ENCODE data around the gene EMC7.
"Not testable (repeated sequence)": the region's sequence is repeated elsewhere in the genome, so short reads cannot be mapped to it uniquely, and the experiment has no call there.

Gene EMC7

DNA sequence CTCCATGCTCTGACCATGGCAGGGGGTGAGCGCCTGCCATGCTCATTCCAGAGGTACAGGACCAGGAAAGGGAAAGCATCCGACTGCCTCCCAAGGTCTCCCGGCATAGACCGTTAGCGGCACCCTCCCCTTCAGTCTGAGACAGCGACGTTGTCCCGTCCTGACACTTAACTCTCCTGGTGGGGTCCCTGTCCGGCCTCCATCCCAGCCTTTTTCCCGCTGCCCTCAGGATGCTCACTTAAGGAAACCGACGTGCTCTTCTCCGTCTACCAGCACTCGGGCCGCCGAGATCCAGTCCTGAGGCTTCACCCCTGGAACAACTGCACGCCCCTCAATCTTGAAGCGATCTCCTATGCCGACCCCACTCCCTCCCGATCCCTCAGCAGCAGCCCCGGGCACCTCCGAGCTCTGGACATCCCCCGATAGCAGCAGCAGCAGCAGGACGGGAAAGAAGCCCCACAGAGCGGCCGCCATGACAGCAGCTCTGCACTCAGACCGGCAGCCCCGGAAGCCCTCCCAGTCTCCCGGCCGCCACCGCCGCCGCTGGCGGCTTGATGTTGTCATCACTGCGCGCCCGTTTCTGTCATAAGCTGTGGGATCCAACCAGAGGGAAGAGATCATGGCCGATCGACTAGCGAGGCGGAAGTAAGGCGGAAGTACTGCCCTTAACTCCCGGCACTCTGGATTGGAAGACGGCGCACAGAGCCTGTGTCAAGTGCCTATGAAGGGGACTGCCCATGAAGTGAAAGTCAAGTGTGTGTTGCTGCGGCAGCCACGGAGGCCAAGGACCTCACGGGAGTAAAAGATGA lies at the start of gene EMC7, which contains the start of gene PGBD4:
Gene EMC7, minus strand, starts transcription at position 497 of the 809 bp plus-strand sequence. Its CDS starts 23 bp downstream, at position 474.
Gene PGBD4, plus strand, starts transcription at position 718 of the 809 bp plus-strand sequence. CDS start 449 bp downstream, outside the sequence.
- in situ Hi-C loops (cut with MboI; ENCODE audit: low sequenced_read_pairs) = no loop called here

DNA sequence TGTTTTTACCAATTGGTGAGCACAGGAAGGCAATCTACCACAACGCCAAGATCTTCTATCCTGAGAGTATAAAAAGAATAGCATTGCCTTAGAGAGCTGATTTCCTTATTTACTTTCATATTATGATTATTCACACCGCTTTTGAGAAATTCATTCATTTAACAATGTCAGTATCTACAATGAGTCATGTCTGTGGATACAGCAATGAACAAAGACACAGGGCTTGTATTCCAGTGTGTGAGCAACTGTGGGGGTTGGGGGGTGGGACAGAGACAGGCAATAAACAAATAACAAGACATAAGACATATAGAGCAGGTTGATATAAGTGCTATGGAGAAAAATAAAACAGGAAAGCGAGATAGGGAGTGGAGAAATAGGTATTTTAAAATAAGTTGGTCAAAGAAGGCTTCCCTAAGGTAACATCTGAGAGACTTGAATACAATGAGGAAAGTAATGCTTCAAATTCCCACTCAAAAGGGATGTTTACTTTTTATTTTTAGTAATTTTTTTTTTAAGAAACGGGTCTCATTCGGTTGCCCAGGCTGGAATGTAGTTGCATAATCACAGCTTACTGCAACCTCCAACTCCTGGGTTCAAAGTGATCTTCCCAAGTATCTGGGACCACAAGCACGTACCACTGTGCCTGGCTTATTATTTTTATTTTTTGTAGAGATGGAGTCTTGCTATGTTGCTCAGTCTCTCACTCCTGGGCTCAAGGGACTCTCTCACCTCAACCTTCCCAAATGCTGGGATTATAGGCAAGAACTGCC lies 45.9 kb upstream of the EMC7 start:
- in situ Hi-C loops (cut with MboI; ENCODE audit: low sequenced_read_pairs) = no loop called here

DNA sequence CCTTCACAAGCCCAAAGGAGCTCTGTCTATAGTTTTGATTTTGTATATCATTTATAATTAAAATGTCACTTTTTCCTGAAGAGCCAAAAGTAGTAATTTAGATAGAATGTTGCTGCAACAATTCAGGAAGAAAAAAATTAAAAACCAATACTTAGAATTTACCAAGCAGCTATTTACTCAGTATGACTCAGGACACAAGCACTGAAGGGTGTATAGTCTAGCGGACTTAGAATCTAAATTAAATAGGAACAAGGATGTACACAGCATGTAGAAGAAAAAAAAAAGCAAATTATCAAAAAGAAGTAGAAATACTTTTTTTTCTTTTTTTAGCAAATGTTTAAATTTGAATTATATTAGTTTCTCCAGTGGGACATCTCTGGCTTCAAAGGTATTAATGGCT lies 31.8 kb upstream of the EMC7 start:
- in situ Hi-C loops (cut with MboI; ENCODE audit: low sequenced_read_pairs) = no loop called here

DNA sequence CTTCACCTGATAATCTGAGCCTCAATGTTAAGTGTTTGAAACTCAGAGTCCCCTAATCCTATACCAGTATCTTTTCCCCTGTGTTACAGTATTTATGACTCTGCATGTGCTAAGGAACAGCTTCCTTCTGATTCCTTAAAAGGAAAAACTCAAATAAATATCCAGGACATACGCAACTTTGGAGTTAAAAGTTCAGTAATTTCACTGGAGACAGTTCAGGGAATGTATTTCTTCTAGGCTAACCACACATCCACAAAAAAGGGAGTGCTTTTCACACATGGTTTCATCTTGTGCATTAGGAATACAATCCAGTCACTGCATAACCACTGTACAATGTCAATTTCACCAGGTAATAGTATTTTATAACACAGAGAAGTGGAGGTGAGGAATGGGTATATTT lies 31.2 kb upstream of the EMC7 start:
- in situ Hi-C loops (cut with MboI; ENCODE audit: low sequenced_read_pairs) = no loop called here

DNA sequence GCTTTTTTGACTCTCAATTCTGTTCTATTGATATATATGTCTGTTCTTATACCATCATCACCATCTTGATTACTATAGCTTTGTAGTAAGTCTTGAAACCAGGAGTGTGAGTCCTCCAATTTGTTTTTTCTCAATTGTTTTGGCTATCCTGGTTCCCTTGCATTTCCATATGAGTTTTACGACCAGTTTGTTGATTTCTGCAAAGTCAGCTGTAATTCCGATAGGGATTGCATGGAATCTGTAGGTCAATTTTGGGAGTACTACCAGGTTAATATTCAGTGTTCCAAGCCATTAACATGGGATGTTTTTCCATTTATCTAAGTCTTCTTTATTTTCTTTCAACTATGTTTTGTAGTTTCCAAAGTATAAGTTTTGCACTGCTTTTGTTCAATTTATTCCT lies 27.2 kb upstream of the EMC7 start:
- in situ Hi-C loops (cut with MboI; ENCODE audit: low sequenced_read_pairs) = no loop called here

DNA sequence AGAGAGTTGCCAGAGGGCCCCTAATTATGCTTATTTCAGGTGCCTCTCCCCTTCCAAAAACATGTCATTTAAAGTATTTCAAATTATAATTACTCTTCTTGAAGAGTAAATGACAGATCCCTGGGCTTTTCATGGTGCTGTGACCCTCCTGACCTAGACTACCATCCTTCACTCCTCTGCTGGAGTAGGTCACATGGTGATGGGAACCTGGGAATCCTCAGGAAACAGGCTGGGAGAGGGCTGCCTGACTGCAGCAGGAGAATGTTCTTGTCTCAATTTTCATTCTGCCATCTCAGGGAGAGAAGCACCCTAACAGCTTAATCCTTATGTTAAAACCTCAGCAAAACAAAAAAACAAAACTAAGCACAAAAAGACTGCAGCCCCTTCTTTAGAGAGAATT lies 24.9 kb upstream of the EMC7 start:
- in situ Hi-C loops (cut with MboI; ENCODE audit: low sequenced_read_pairs) = no loop called here

DNA sequence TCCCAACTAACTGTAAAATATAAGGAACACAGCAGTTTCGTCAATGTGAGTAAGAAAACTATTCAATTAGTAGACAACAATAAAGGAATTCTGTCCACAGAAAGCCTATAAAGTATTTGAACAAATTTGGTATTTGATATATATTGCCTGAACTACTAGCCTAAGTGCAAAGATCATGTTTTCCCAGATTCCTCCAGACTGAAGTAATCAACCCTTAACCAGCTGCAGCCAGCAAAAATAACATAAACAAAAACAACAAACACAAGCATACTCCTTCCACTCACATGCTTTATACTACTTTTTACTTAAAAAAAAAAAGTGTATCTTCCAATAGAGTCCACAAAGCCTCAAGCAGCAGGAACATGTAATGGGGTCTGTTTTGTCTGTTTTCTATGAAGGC lies 24.3 kb upstream of the EMC7 start:
- in situ Hi-C loops (cut with MboI; ENCODE audit: low sequenced_read_pairs) = no loop called here

DNA sequence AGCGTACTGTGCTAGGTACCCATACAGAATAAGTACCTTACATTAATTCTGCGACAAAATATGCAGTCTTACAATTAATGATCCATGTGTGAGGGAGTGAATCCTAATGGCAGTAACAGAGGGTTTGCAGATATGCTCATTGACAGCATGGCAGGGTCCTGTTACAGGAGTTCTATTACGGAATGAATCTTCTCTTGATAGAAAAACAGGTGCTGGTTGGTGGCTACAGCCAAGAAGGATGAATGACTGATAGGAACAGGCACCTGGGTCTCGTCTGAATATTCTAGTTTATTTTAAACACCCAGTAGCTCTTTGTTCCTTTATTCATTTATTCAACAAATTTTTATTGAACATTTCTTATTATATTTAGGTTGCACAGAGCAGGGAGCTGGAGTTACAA lies 23.0 kb upstream of the EMC7 start:
- in situ Hi-C loops (cut with MboI; ENCODE audit: low sequenced_read_pairs) = no loop called here

DNA sequence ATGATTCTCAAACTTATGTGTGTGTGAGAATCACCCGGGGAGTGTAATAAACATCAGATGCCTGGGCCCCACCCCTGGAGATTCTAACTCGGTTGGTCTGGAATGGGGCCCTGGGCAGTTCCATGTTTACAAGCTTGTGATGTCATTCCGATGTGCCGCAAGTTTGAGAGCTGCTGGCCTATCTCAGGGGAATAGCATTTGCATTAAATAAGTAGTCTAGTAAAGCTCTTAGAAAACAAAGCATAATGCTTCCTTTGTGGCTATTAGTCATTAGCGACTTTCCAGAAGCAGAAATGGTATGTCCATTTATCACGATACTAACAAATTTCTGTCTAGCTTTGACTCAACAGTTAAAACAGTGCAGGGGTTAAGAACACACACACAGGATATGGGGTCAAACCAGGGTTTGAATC lies 21.1 kb upstream of the EMC7 start:
- in situ Hi-C loops (cut with MboI; ENCODE audit: low sequenced_read_pairs) = no loop called here

DNA sequence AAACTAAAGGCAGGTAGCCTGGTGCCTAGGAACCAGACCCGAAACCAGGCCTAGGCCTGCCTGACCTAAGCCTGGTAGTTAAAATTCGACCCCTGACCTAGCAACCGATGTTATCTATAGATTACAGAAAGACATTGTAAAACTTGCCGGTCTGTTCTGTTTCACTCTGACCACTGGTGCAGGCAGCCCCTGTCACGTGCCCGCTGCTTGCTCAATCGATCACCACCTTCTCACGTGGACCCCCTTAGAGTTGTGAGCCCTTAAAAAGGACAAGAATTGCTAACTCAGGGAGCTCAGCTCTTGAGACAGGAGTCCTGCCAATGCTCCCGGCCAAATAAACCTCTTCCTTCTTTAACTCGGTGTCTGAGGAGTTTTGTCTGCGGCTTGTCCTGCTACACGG lies 20.1 kb upstream of the EMC7 start:
- in situ Hi-C loops (cut with MboI; ENCODE audit: low sequenced_read_pairs) = not testable (repeated sequence)

DNA sequence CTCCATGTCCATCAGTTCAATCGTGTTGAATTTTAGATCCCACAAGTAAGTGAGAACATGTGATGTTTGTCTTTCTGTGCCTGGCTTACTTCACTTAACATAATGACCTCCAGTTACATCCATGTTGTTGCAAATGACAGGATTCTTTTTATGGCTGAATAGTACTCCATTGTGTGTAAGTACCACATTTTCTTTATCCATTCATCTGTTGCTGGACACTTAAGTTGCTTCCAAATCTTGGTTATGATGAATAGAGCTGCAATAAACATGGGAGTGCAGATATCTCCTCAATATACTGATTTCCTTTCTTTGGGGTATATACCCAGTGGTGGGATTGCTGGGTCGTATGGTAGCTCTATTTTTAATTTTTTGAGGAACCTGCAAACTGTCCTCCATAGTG lies 18.8 kb upstream of the EMC7 start:
- in situ Hi-C loops (cut with MboI; ENCODE audit: low sequenced_read_pairs) = not testable (repeated sequence)

DNA sequence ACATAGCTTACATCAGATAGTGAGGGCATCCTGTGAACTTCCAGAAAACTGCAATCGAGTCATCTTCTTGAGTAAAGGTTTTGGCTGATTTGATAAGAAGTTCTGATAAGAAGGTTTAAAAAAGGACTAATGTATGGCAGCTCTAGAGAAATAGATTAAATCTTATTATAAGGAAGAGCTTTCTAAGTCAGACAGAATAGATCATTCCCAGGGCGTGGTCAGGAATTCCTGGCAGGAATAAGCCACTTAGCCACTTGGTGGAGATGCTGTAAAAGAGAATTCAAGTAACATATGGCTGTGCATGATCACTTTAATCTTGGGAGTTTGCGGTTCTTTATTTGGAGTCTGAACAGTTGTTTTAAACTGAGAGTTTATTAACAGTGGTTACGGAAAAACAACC lies 17.6 kb upstream of the EMC7 start:
- in situ Hi-C loops (cut with MboI; ENCODE audit: low sequenced_read_pairs) = no loop called here

DNA sequence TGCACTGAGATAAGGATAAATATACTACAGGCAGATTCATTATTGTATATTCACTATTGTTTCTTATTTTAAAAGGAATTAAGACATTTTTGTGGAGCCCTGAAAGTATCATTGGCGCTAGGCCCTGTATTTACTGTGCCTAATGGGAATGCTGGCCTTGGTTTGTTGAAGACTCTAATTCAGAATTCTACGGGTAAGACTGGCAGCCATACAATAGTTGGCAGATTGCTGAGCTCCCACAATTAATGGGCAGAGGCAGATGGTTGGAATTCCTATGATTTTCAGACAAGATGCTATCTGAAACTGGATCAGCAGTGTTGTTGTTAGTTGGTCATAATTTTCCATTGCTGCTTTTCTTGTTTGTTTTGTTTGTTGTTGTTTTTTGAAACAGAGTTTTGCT lies 15.0 kb upstream of the EMC7 start:
- in situ Hi-C loops (cut with MboI; ENCODE audit: low sequenced_read_pairs) = no loop called here

DNA sequence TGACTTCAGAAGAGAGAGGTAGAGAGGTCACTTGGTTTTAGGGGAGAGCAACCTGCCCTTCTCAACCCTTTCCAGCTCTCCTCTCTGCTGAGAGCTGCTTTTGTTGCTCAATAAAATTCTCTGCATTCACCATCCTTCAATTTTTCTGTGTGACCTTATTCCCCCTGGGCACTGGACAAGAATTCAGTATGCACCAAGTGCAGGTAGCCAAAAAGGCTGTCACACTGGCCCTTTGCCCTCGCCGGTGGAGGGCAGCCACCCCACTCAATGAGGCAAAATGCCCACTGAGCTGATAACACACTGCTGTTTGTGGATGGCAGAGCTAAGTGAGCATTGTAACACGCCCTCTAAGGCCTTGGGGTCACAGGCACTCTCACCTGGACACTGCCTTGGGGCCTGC lies 13.1 kb upstream of the EMC7 start:
- in situ Hi-C loops (cut with MboI; ENCODE audit: low sequenced_read_pairs) = no loop called here

DNA sequence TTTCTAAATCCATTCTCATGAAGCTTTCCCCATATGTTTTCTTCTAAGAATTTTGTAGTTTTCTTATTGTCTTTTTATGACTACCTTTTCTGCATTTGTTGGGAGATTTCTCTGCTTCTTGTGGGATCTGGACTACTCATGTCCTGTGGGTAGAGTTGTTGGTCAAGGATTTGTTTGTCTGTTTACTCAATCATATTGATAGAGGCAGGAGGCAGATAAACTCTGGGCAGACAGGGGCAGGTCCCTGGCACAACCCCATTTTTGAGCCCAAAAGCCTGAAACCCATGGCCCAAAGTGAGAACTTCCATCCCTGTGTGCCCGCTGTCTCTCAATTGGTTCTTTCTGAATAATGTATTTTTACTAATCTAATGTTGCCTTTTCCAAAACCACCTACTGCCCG lies 12.6 kb upstream of the EMC7 start:
- in situ Hi-C loops (cut with MboI; ENCODE audit: low sequenced_read_pairs) = no loop called here

DNA sequence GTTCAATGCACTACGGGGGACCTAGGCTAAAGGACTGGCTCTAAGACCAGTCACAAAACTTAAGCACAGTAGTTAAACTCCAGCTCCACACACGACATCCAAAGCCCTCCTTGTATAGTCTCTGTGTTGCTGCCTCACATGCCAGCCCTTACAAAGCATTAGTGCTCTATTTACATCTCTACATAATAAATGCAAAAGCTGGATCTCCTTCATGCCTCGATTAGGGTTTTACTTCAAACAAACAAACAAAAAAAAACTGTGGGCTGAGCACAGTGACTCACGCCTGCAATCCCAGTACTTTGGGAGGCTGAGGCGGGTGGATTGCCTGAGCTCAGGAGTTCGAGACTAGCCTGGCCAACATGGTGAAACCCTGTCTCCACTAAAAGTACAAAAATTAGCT lies 9.8 kb upstream of the EMC7 start:
- in situ Hi-C loops (cut with MboI; ENCODE audit: low sequenced_read_pairs) = no loop called here

DNA sequence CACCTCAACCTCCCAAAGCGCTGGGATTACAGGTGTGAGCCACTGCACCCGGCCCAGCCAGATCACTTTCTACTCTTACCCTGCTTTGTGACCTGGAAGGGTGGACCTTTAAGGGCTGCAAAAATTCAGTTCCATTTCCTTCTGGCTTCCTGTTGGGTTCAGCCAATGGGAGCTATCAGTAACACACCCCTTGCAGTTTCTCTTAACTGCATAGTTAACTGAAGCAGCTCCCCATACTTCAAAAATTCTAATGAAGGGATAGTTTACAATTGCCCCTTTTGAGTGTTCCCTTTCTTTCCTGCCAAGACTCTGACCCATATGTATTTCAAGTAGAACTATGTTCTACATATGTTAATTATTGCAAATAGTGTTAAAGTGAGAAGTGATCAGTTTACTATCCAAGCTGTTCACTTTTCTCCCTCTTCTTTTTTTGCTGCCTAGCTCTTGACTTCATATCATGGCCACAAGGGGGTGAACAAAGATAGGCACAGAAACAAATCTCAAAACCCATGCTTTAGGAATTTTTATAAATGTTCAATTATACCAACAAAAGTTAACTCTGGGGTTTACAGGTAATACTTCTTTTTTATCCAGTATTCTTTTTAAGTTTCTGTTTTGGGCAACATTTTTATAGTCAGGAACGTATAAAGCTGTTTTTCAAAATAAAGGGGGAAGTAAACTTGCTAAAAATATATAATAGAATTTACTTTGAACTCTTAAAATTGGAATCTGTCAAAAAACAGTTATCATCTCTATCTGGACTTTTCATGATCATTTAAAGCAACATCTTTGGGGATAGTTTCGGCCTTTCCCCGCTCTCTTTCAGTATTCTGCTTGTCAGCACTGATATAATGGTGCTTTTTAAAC lies 8.4 kb upstream of the EMC7 start:
- in situ Hi-C loops (cut with MboI; ENCODE audit: low sequenced_read_pairs) = no loop called here

DNA sequence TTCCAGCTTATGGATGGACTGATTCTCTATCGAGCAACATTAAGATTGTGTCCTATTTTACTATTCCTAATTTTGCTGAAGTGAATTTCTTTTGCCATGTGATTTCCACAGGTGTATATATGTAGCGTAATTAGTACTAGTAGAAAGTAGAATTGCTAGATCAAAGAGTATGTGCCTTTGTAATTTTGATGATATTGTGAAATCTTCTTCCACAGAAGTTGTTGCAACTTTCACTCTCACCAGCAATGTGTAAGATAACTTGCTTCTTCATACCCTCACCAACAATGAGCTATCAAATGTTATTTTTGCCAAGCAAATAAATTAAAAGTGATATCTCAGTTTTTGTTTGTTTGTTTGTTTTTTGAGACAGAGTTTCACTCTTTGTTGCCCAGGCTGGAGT lies 5.7 kb upstream of the EMC7 start:
- in situ Hi-C loops (cut with MboI; ENCODE audit: low sequenced_read_pairs) = no loop called here

DNA sequence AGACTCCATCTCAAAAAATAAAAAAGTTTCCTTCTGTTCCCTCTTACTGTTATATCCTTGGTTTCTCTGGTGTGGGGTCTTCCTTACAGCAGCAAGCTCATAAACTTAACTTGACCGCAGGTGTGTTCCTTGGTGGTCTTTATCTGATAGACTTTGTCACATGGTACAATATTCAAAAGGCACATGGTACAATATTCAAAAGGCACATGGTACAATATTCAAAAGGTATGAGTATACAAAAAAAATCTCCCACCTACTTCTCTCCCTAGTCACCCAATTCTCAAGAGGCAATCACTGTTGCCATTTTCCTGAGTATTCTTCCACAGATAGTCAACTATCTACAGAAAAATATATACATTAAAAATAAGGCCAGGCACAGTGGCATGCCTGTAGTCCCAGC lies 4.8 kb upstream of the EMC7 start:
- in situ Hi-C loops (cut with MboI; ENCODE audit: low sequenced_read_pairs) = no loop called here

DNA sequence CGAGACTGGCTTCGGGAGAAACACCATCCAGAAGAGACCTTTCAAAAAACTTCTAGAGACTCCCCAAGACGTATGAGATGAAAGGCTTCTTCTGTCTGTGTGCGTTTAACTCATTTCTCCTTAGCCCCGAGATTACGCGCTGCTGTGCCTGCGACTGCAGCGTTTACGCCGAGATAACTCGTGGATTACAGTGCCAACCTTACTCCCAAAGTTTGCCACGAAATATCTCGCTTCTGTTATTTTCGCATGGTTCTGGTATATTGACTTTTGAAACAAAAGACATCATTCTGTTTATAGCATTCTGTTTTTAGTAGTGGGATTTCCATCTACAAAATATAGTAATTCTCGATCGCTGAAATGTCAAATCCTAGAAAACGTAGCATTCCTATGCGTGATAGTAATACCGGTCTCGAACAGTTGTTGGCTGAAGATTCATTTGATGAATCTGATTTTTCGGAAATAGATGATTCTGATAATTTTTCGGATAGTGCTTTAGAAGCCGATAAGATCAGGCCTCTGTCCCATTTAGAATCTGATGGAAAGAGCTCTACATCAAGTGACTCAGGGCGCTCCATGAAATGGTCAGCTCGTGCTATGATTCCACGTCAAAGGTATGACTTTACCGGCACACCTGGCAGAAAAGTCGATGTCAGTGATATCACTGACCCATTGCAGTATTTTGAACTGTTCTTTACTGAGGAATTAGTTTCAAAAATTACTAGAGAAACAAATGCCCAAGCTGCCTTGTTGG lies 688 bp upstream of the EMC7 start:
- in situ Hi-C loops (cut with MboI; ENCODE audit: low sequenced_read_pairs) = no loop called here

DNA sequence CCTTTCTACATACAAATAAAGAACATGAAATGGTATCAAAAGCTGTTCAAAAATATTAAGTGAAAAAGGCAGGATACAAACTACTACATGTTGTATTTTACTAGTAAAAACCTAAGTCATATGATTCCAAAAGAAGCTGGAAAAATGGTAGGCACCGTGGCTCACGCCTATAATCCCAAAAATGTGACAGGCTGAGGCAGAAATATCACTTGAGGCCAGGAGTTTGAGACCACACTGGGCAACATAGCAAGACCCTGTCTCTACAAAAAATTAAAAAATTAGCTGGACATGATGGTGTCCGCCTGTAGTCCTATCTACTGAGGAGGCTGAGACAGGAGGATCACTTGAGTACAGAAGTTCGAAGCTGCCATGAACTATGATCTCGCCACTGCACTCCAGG lies 1.7 kb downstream of the EMC7 start:
- in situ Hi-C loops (cut with MboI; ENCODE audit: low sequenced_read_pairs) = no loop called here

Data from hTERT RPE-1 (cell line).